RCC 7860 (cell line): ENCODE results near the gene ZCCHC8.
"Not testable (repeated sequence)": the region's sequence is repeated elsewhere in the genome, so short reads cannot be mapped to it uniquely, and the experiment has no call there.

ENCODE experiments used
- DNase-seq: peaks from one replicate; pipeline ENCODE4 v3.0.0-alpha.2; 2015; ENCODE audit warnings: low spot score
- FAIRE-seq: peaks from 2 replicates; lab custom pipeline; 2012; peaks lifted over from hg19 to GRCh38; lab: Jason Lieb, UNC

Gene ZCCHC8

GRCh38 chr12:122437656-122438121, 63.0 kb downstream of the ZCCHC8 start:
- DNase-seq (no peak), FAIRE-seq (no peak)

- no peak for FAIRE-seq
Measured at GRCh38 chr12:122435186-122435585, 65.5 kb downstream of the ZCCHC8 start.

GRCh38 chr12:122429043-122429442, 71.7 kb downstream of the ZCCHC8 start:
- not testable (repeated sequence) for FAIRE-seq, DNase-seq

More at GRCh38 chr12:122435186-122435585, 65.5 kb downstream of the ZCCHC8 start:
- DNase-seq: no peak

GRCh38 chr12:122427403-122427802, 73.3 kb downstream of the ZCCHC8 start:
- DNase-seq: no peak
- no peak for FAIRE-seq

GRCh38 chr12:122423258-122424165, 77.2 kb downstream of the ZCCHC8 start:
- FAIRE-seq: no peak

GRCh38 chr12:122422730-122423257, 77.9 kb downstream of the ZCCHC8 start:
- FAIRE-seq (no peak), DNase-seq (peak; percentile 25)

More at GRCh38 chr12:122423258-122424165, 77.2 kb downstream of the ZCCHC8 start:
- DNase-seq: peak; percentile 16

- FAIRE-seq (no peak), DNase-seq (peak; percentile 53)
Measured at GRCh38 chr12:122421821-122422729, 78.7 kb downstream of the ZCCHC8 start, which contains the start of gene CLIP1. Gene CLIP1 (minus strand): TSS chr12:122422669. CDS start chr12:122380452, 42,217 bp downstream.
